22Rv1 (cell line): ENCODE measurements around the gene NFIX.

Experiments used
- ZFX ChIP-seq: fragments of 450-650 bp; IDR thresholded peaks from 2 replicates; pipeline ENCODE4 v1.6.1; 2017; ENCODE audit warnings: antibody characterized with exemption, borderline replicate concordance
- TF ChIP-seq, protein P1 (sequence below): fragments of 450-650 bp; IDR thresholded peaks from 2 replicates; pipeline ENCODE4 v1.5.1; 2017; ENCODE audit warnings: mild to moderate bottlenecking

DNA sequence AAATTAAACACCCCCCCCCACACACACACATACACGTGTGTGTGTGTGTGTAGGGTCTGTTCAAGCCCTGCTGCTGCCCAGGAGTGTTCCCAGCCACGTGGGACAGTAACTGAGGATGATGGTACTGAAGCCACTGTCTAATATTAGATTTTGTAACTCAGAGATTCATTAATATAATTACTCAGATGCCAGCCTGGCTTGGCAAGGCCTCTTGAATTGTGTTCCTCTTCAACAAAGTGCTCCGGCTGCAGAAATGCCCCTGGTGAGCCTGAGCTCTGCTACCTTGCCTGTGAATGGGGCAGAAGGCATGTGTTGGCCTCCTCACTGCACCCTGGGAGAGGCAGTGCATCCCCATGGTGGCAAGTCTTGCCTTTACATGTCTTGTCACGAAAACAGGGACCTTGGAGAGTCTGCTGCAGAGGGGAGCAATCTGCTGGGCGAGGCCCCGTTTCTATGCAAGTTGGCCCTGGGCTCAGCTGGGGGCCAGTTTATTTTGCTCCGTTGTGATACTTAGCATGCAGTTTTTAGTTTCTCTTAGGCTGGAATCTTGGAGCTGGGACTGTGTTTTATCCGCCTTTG is 44.0 kb downstream of the NFIX start:
- TF ChIP-seq, protein P1, sequence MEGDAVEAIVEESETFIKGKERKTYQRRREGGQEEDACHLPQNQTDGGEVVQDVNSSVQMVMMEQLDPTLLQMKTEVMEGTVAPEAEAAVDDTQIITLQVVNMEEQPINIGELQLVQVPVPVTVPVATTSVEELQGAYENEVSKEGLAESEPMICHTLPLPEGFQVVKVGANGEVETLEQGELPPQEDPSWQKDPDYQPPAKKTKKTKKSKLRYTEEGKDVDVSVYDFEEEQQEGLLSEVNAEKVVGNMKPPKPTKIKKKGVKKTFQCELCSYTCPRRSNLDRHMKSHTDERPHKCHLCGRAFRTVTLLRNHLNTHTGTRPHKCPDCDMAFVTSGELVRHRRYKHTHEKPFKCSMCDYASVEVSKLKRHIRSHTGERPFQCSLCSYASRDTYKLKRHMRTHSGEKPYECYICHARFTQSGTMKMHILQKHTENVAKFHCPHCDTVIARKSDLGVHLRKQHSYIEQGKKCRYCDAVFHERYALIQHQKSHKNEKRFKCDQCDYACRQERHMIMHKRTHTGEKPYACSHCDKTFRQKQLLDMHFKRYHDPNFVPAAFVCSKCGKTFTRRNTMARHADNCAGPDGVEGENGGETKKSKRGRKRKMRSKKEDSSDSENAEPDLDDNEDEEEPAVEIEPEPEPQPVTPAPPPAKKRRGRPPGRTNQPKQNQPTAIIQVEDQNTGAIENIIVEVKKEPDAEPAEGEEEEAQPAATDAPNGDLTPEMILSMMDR = no peak
- TF ChIP-seq ZFX = no peak
